ENCODE data around the gene CNTNAP2.

GRCh38 chr7:148204639-148205304 lies 2088.2 kb downstream of the CNTNAP2 start:
- TF ChIP-seq CTCF (IDR thresholded peaks at IDR 0.05) (no peak), POLR2A (IDR thresholded peaks at IDR 0.05) (no peak), POLR2AphosphoS5 (IDR thresholded peaks at IDR 0.05) (no peak)

Data from suprapubic skin (tissue), 4 donors.